Thyroid gland (tissue), 4 donors: ENCODE measurements around the gene RFLNA.

ENCODE experiments used
- CTCF ChIP-seq, 6 experiments: fragments of 200-600 bp in 3 of 6; fragments of 450-650 bp in 3 of 6; sonication (generic) in 3 of 6; IDR thresholded peaks; one replicate each; pipeline ENCODE4 v1.5.1; 2016 to 2019; ENCODE audit warnings: antibody characterized with exemption in 6 of 6, mild to moderate bottlenecking in 2 of 6, inconsistent platforms in 1 of 6, moderate library complexity in 1 of 6
- POLR2A ChIP-seq, 2 donors: fragments of 450-650 bp; IDR thresholded peaks; one replicate each; pipeline ENCODE4 v1.6.1; 2017; ENCODE audit warnings: antibody characterized with exemption in 2 of 2, mild to moderate bottlenecking in 2 of 2, moderate library complexity in 1 of 2

- TF ChIP-seq CTCF (IDR thresholded peaks at IDR 0.05) (no peak), POLR2A (IDR thresholded peaks at IDR 0.05) (no peak)
Measured at GRCh38 chr12:124267205-124267778, 27.6 kb upstream of the RFLNA start.
